Measurements from ENCODE around the gene ZNF771.

DNA sequence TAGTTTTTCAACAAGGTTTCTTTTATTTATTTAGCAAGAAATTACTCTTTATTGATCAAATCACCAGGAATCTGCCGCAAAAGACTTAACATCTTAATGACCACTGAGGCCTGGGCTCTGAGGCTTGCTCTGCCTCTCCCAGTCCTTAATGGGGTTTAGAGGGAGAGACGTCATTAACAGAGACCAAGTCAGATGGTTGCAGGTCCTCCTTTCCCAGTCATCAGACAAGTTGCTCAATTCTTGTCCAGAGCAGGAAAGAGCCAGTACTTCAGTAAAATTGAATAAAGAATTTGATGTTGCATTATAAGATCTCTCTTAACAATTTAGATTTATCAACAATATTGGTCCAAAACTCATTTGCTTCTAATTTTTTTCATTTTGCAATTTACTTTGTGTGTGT, 36.2 kb downstream of the ZNF771 start:
- no peak for TF ChIP-seq POLR2AphosphoS5 (IDR thresholded peaks at IDR 0.05; ENCODE audit: insufficient read depth, low read depth, low read length)
- no peak for TF ChIP-seq POLR2A (IDR thresholded peaks at IDR 0.05; ENCODE audit: low read depth, low read length)
- TF ChIP-seq CTCF (IDR thresholded peaks at IDR 0.05; ENCODE audit: extremely low read depth in 1 of 2, insufficient read depth in 1 of 2, low read depth in 1 of 2, low read length in 2 of 2) = no peak

Data from endothelial cell of umbilical vein (primary cell).